ENCODE data around the gene HSD17B14.
A peak's percentile ranks its signal among the peaks of the same experiment; 100 is the strongest.

The HSD17B14 gene

DNA sequence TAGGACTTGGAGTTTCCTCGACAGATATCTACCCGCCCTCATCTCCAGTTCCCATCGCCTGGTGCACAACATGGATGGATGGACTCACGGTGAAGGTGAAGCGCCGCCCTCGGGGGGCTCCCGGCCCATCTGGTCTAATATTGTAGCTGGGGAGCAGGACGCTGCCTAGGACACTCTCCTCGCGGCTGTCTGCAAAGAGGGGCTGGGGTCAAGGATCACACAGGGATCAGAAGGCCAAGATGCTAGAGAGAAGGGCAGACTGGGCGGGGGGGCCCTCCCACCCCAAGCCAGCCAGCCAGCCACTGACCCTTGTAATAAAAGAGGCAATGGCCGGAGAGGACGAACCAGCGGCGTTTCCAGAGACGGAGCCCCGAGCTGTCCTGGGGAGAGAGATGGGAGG is 25.0 kb upstream of the HSD17B14 start:
- Histone ChIP-seq H3K27ac (ENCODE audit: low read length) (no peak overlapping the region), H3K27me3 (ENCODE audit: low read depth, low read length) (no peaks in the 10 kb centered on the region), H3K4me3 (ENCODE audit: low read length) (no peak overlapping the region), H3K36me3 (replicated peaks; ENCODE audit: low read depth, low read length) (no peaks in the 10 kb centered on the region), H3K9me3 (ENCODE audit: insufficient read depth, low read length) (no peaks in the 10 kb centered on the region), H3K4me1 (ENCODE audit: low read length) (peaks cover 5% of the 10 kb centered on the region), H3K9ac (ENCODE audit: low read length) (no peak overlapping the region), H3K79me2 (ENCODE audit: low read length) (no peaks in the 10 kb centered on the region), H2AFZ (ENCODE audit: low read depth, low read length) (no peak overlapping the region), H4K20me1 (ENCODE audit: insufficient read depth, low read length) (no peaks in the 10 kb centered on the region), H3K4me2 (ENCODE audit: low read length) (no peak overlapping the region)
- TF ChIP-seq CTCF (IDR thresholded peaks at IDR 0.05; ENCODE audit: low read depth, low read length) (no peak), EZH2phosphoT487 (IDR thresholded peaks at IDR 0.05; ENCODE audit: low read depth) (no peak)

- Histone ChIP-seq H3K27ac (ENCODE audit: low read length) (no peak overlapping the region), H3K27me3 (ENCODE audit: low read depth, low read length) (no peaks in the 10 kb centered on the region), H3K79me2 (ENCODE audit: low read length) (no peaks in the 10 kb centered on the region), H3K36me3 (replicated peaks; ENCODE audit: low read depth, low read length) (no peaks in the 10 kb centered on the region), H3K4me3 (ENCODE audit: low read length) (peak overlapping the region; percentile 71), H2AFZ (ENCODE audit: low read depth, low read length) (peak overlapping the region; percentile 69; the same call in 1 of the 2 replicates), H3K9me3 (ENCODE audit: insufficient read depth, low read length) (no peaks in the 10 kb centered on the region), H3K4me2 (ENCODE audit: low read length) (peak overlapping the region; percentile 58), H4K20me1 (ENCODE audit: insufficient read depth, low read length) (no peaks in the 10 kb centered on the region), H3K4me1 (ENCODE audit: low read length) (no peaks in the 10 kb centered on the region), H3K9ac (ENCODE audit: low read length) (no peak overlapping the region)
- TF ChIP-seq EZH2phosphoT487 (IDR thresholded peaks at IDR 0.05; ENCODE audit: low read depth) = no peak
- no peak for TF ChIP-seq CTCF (IDR thresholded peaks at IDR 0.05; ENCODE audit: low read depth, low read length)
These were observed 23.7 kb upstream of the HSD17B14 start for GRCh38 chr19:48859711-48860572.

GRCh38 chr19:48858984-48859710 is 22.9 kb upstream of the HSD17B14 start:
- H3K36me3 ChIP-seq (replicated peaks; ENCODE audit: low read depth, low read length) = no peaks in the 10 kb centered on the region
- peak overlapping the region; percentile 58 for H3K4me2 ChIP-seq (ENCODE audit: low read length)
- TF ChIP-seq CTCF (IDR thresholded peaks at IDR 0.05; ENCODE audit: low read depth, low read length) = no peak
- no peak for TF ChIP-seq EZH2phosphoT487 (IDR thresholded peaks at IDR 0.05; ENCODE audit: low read depth)
- peak overlapping the region; percentile 71 for H3K4me3 ChIP-seq (ENCODE audit: low read length)
- H3K79me2 ChIP-seq (ENCODE audit: low read length) = no peaks in the 10 kb centered on the region
- H3K27ac ChIP-seq (ENCODE audit: low read length) = no peak overlapping the region
- no peaks in the 10 kb centered on the region for H3K4me1 ChIP-seq (ENCODE audit: low read length)
- 0 out of 2 replicates have a peak overlapping the region, but pooled peaks have one; percentile 12 for H3K9ac ChIP-seq (ENCODE audit: low read length)
- H4K20me1 ChIP-seq (ENCODE audit: insufficient read depth, low read length) = no peaks in the 10 kb centered on the region
- peak overlapping the region; percentile 69 for H2AFZ ChIP-seq (ENCODE audit: low read depth, low read length)
- H3K9me3 ChIP-seq (ENCODE audit: insufficient read depth, low read length) = no peaks in the 10 kb centered on the region
- H3K27me3 ChIP-seq (ENCODE audit: low read depth, low read length) = no peaks in the 10 kb centered on the region

DNA sequence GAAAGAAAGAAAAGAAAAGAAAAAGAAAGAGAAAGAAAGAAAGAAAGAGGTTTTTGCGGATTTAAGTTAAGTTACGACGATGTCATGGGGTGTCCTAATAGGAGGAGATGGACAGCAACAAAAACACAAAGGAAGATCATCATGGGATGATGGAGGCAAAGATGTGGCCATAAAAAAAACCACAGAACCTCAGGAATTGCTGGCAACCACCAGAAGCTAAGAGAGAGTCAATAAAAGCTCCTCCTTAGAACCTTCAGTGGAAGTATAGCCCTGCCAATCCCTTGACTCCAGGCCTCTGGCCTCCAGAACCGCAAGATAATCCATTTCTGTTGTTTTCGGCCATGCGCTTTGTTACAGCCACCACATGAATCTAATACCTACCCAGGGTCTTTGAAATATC is 20.6 kb upstream of the HSD17B14 start:
- no peaks in the 10 kb centered on the region for H3K9me3 ChIP-seq (ENCODE audit: insufficient read depth, low read length)
- H3K9ac ChIP-seq (ENCODE audit: low read length) = no peak overlapping the region
- no peak overlapping the region for H3K4me3 ChIP-seq (ENCODE audit: low read length)
- H2AFZ ChIP-seq (ENCODE audit: low read depth, low read length) = no peak overlapping the region
- H3K36me3 ChIP-seq (replicated peaks; ENCODE audit: low read depth, low read length) = no peaks in the 10 kb centered on the region
- no peaks in the 10 kb centered on the region for H3K4me1 ChIP-seq (ENCODE audit: low read length)
- no peak overlapping the region for H3K4me2 ChIP-seq (ENCODE audit: low read length)
- H4K20me1 ChIP-seq (ENCODE audit: insufficient read depth, low read length) = no peaks in the 10 kb centered on the region
- H3K79me2 ChIP-seq (ENCODE audit: low read length) = no peaks in the 10 kb centered on the region
- no peak overlapping the region for H3K27ac ChIP-seq (ENCODE audit: low read length)
- no peaks in the 10 kb centered on the region for H3K27me3 ChIP-seq (ENCODE audit: low read depth, low read length)
- no peak for TF ChIP-seq EZH2phosphoT487 (IDR thresholded peaks at IDR 0.05; ENCODE audit: low read depth)
- TF ChIP-seq CTCF (IDR thresholded peaks at IDR 0.05; ENCODE audit: low read depth, low read length) = no peak

All from OCI-LY3 (cell line).